Fibroblast of mammary gland (primary cell): ENCODE measurements around the gene GATAD2A.
"Not testable (repeated sequence)": the region's sequence is repeated elsewhere in the genome, so short reads cannot be mapped to it uniquely, and the experiment has no call there.

Experiments used
- DNase-seq: peaks from one replicate; pipeline ENCODE4 v3.0.0-alpha.2; 2010; ENCODE audit warnings: low read depth
- H3K4me3 ChIP-seq: 2 replicates; pipeline ENCODE4 v1.5.1; 2011; ENCODE audit warnings: low read depth, mild to moderate bottlenecking, low read length, moderate library complexity; ENCODE audit not compliant: control insufficient read depth
- CTCF ChIP-seq: conservative IDR thresholded peaks from 2 replicates; pipeline ENCODE4 v1.5.1; 2011; ENCODE audit warnings: low read depth, low read length, inconsistent platforms; ENCODE audit not compliant: control insufficient read depth, insufficient read depth

GATAD2A gene

GRCh38 chr19:19468424-19469050 lies 63.1 kb downstream of the GATAD2A start:
- H3K4me3 ChIP-seq: no peak overlapping the region
- DNase-seq: peak; percentile 45
- no peak for TF ChIP-seq CTCF

- DNase-seq: no peak
- no peak overlapping the region for H3K4me3 ChIP-seq
- TF ChIP-seq CTCF: no peak
Measured at GRCh38 chr19:19470579-19470978, 65.1 kb downstream of the GATAD2A start.

- no peak overlapping the region for H3K4me3 ChIP-seq
- no peak for TF ChIP-seq CTCF
- DNase-seq: no peak
Measured at GRCh38 chr19:19471682-19472081, 66.2 kb downstream of the GATAD2A start.

- not testable (repeated sequence) for H3K4me3 ChIP-seq
Measured at GRCh38 chr19:19472106-19472505, 66.6 kb downstream of the GATAD2A start.

GRCh38 chr19:19475015-19475765 lies 69.7 kb downstream of the GATAD2A start:
- no peak for TF ChIP-seq CTCF
- DNase-seq: no peak
- no peak overlapping the region for H3K4me3 ChIP-seq

More at GRCh38 chr19:19472106-19472505, 66.6 kb downstream of the GATAD2A start:
- not testable (repeated sequence) for DNase-seq

- no peak overlapping the region for H3K4me3 ChIP-seq
- peak; percentile 52 for TF ChIP-seq CTCF
- no peak for DNase-seq
Measured at GRCh38 chr19:19475849-19476828, 70.7 kb downstream of the GATAD2A start.
